HCT116 (cell line): Measurements from ENCODE around the gene STAT4. TPM values are rescaled to one million over a fixed set of nuclear protein-coding genes. Genes with fewer than 3 reads are reported as not detected.

Source experiments
- ATAC-seq: fragments of 200-7000 bp; cut with Tn5 transposase; 2 replicates; pipeline ENCODE4 v1.9.1; 2020; ENCODE audit warnings: mild to moderate bottlenecking, moderate library complexity
- BruUV-seq: library from RNA; stranded (reverse); fragments of 400-500 nt; replicated peaks from 2 replicates; lab custom pipeline; 2021; lab: Mats Ljungman, UMichigan
- CTCF ChIA-PET: fragments of 300-600 bp; sonication (Branson Sonifier 250); formaldehyde crosslinking; loops from one replicate; lab custom pipeline; 2021; ENCODE audit warnings: antibody characterized with exemption; lab: Charles Lee
- POLR2A ChIA-PET: fragments of 300-600, 350-600 bp; sonication (Branson Sonifier 250); formaldehyde crosslinking; loops from one replicate; lab custom pipeline; 2021; ENCODE audit warnings: antibody characterized with exemption; lab: Charles Lee
- RAD21 ChIA-PET, 2 experiments: fragments of 300-600 bp; sonication (Branson Sonifier 250); formaldehyde crosslinking; loops; one replicate each; lab custom pipeline; 2023; ENCODE audit warnings: low total read pairs in 2 of 2; ENCODE audit not compliant: uncharacterized antibody in 2 of 2, unreplicated experiment in 2 of 2, low non-redundant PET in 1 of 2; lab: Charles Lee
- DNase-seq: peaks from one replicate; pipeline ENCODE4 v3.0.0-alpha.2; 2010; ENCODE audit warnings: low read depth, low spot score
- H2AFZ ChIP-seq: fragments of 200-600 bp; shearing (Covaris generic), sonication (generic); 2 replicates; pipeline ENCODE4 v1.6.1; 2017; ENCODE audit warnings: low read depth, mixed run types, mixed read lengths, antibody characterized with exemption, low read length; ENCODE audit not compliant: poor library complexity, severe bottlenecking
- H3K27ac ChIP-seq: 2 replicates; pipeline ENCODE4 v1.5.1; 2012; ENCODE audit warnings: low read depth, low read length
- H3K27me3 ChIP-seq: fragments of 200-600 bp; sonication (generic); 2 replicates; pipeline ENCODE4 v1.6.1; 2016; ENCODE audit warnings: mixed run types, low read length, mixed read lengths; ENCODE audit not compliant: insufficient read depth
- H3K36me3 ChIP-seq, 2 experiments: fragments of 200-500 bp in 1 of 2; fragments of 200-600 bp in 1 of 2; sonication (Bioruptor generic) in 1 of 2; sonication (generic) in 1 of 2; 2 replicates each; pipeline versions ENCODE4 v1.5.1 to v1.6.1; 2014 to 2016; ENCODE audit warnings: low read length in 2 of 2, inconsistent platforms in 1 of 2, mixed read lengths in 1 of 2, mixed run types in 1 of 2; ENCODE audit not compliant: insufficient read depth in 2 of 2, control insufficient read depth in 1 of 2
- H3K4me1 ChIP-seq, 2 experiments: fragments of 200-600 bp in 1 of 2; sonication (generic) in 1 of 2; 2 replicates each; pipeline versions ENCODE4 v1.5.1 to v1.6.1; 2012 to 2017; ENCODE audit warnings: low read length in 2 of 2, inconsistent platforms in 1 of 2, mild to moderate bottlenecking in 1 of 2, mixed read lengths in 1 of 2, mixed run types in 1 of 2, moderate library complexity in 1 of 2; ENCODE audit not compliant: insufficient read depth in 2 of 2, control insufficient read depth in 1 of 2
- H3K4me2 ChIP-seq: fragments of 200-600 bp; sonication (generic); 2 replicates; pipeline ENCODE4 v1.6.1; 2017; ENCODE audit warnings: mixed run types, low read length, mixed read lengths
- H3K4me3 ChIP-seq, 2 experiments: fragments of 200-600 bp in 1 of 2; sonication (generic) in 1 of 2; replicated peaks in 1 of 2; 2 replicates each; pipeline ENCODE4 v1.5.1; 2011 to 2016; ENCODE audit warnings: low read length in 2 of 2, control low read depth in 1 of 2, low read depth in 1 of 2, mild to moderate bottlenecking in 1 of 2, mixed read lengths in 1 of 2, mixed run types in 1 of 2
- H3K79me2 ChIP-seq: fragments of 200-600 bp; sonication (generic); 2 replicates; pipeline ENCODE4 v1.6.1; 2017; ENCODE audit warnings: mild to moderate bottlenecking, mixed run types, low read length, moderate library complexity, mixed read lengths; ENCODE audit not compliant: insufficient read depth
- H3K9ac ChIP-seq: fragments of 200-600 bp; sonication (generic); 2 replicates; pipeline ENCODE4 v1.6.1; 2016; ENCODE audit warnings: low read length, mixed read lengths
- H3K9me2 ChIP-seq: fragments of 200-600 bp; sonication (generic), shearing (Covaris generic); 2 replicates; pipeline ENCODE4 v1.6.1; 2017; ENCODE audit warnings: mixed run types, mild to moderate bottlenecking, moderate library complexity; ENCODE audit not compliant: insufficient read depth
- H3K9me3 ChIP-seq, 2 experiments: fragments of 200-500 bp in 1 of 2; fragments of 200-600 bp in 1 of 2; sonication (Bioruptor generic) in 1 of 2; sonication (generic) in 1 of 2; 2 replicates each; pipeline ENCODE4 v1.6.1; 2014 to 2017; ENCODE audit warnings: low read length in 2 of 2, mixed read lengths in 2 of 2, inconsistent platforms in 1 of 2, low read depth in 1 of 2, mild to moderate bottlenecking in 1 of 2, mixed run types in 1 of 2, moderate library complexity in 1 of 2; ENCODE audit not compliant: control insufficient read depth in 1 of 2, insufficient read depth in 1 of 2
- H4K20me1 ChIP-seq: fragments of 200-600 bp; sonication (generic), shearing (Covaris generic); 2 replicates; pipeline ENCODE4 v1.6.1; 2017; ENCODE audit warnings: mixed run types, mild to moderate bottlenecking, moderate library complexity; ENCODE audit not compliant: insufficient read depth
- ATF3 ChIP-seq: IDR thresholded peaks from 2 replicates; pipeline ENCODE4 v1.6.1; 2012
- CBX3 ChIP-seq: IDR thresholded peaks from 2 replicates; pipeline ENCODE4 v1.6.1; 2012; ENCODE audit warnings: low read depth
- CEBPB ChIP-seq: IDR thresholded peaks from 2 replicates; pipeline ENCODE4 v1.6.1; 2012; ENCODE audit warnings: low read depth
- CTCF ChIP-seq, 3 experiments: fragments of 200-600 bp in 1 of 3; sonication (generic) in 1 of 3; IDR thresholded peaks in 2 of 3; conservative IDR thresholded peaks in 1 of 3; 2 replicates each; pipeline ENCODE4 v1.5.1; 2012 to 2017; ENCODE audit warnings: low read depth in 2 of 3, low read length in 2 of 3, antibody characterized with exemption in 1 of 3, borderline replicate concordance in 1 of 3, control low read depth in 1 of 3, mild to moderate bottlenecking in 1 of 3, mixed read lengths in 1 of 3, mixed run types in 1 of 3, moderate library complexity in 1 of 3; ENCODE audit not compliant: insufficient read depth in 1 of 3
- EGR1 ChIP-seq: IDR thresholded peaks from 2 replicates; pipeline ENCODE4 v1.6.1; 2012; ENCODE audit warnings: low read depth
- ELF1 ChIP-seq: IDR thresholded peaks from 2 replicates; pipeline ENCODE4 v1.6.1; 2012; ENCODE audit warnings: low read depth, borderline replicate concordance
- EZH2 ChIP-seq: fragments of 200-600 bp; sonication (generic); IDR thresholded peaks from 2 replicates; pipeline ENCODE4 v1.6.1; 2017; ENCODE audit warnings: antibody characterized with exemption, mixed run types
- EZH2phosphoT487 ChIP-seq: fragments of 200-600 bp; IDR thresholded peaks from 2 replicates; pipeline ENCODE4 v1.6.1; 2018; ENCODE audit warnings: antibody characterized with exemption, borderline replicate concordance
- JUND ChIP-seq: IDR thresholded peaks from 2 replicates; pipeline ENCODE4 v1.6.1; 2012
- MAX ChIP-seq: IDR thresholded peaks from 2 replicates; pipeline ENCODE4 v1.6.1; 2012
- POLR2AphosphoS5 ChIP-seq: IDR thresholded peaks from 2 replicates; pipeline ENCODE4 v1.6.1; 2011; ENCODE audit warnings: mild to moderate bottlenecking, low read depth, low read length, moderate library complexity
- RAD21 ChIP-seq: IDR thresholded peaks from 2 replicates; pipeline ENCODE4 v1.6.1; 2012; ENCODE audit warnings: low read depth, mild to moderate bottlenecking
- REST ChIP-seq: IDR thresholded peaks from 2 replicates; pipeline ENCODE4 v1.6.1; 2012; ENCODE audit warnings: low read depth
- SIN3A ChIP-seq: IDR thresholded peaks from 2 replicates; pipeline ENCODE4 v1.6.1; 2012; ENCODE audit warnings: low read depth
- SRF ChIP-seq: IDR thresholded peaks from 2 replicates; pipeline ENCODE4 v1.6.1; 2012; ENCODE audit warnings: low read depth
- TCF7L2 ChIP-seq: IDR thresholded peaks from 2 replicates; pipeline ENCODE4 v1.7.0; 2011; ENCODE audit warnings: borderline replicate concordance, inconsistent platforms; ENCODE audit not compliant: insufficient read depth, insufficient read length; ENCODE audit errors: extremely low read depth
- YY1 ChIP-seq: IDR thresholded peaks from 2 replicates; pipeline ENCODE4 v1.6.1; 2011; ENCODE audit warnings: low read length, low read depth, moderate library complexity, mild to moderate bottlenecking; ENCODE audit not compliant: insufficient replicate concordance; ENCODE audit errors: extremely low read depth
- ZBTB33 ChIP-seq: IDR thresholded peaks from 2 replicates; pipeline ENCODE4 v1.6.1; 2011; ENCODE audit warnings: mild to moderate bottlenecking, low read length, moderate library complexity; ENCODE audit not compliant: insufficient replicate concordance; ENCODE audit errors: extremely low read depth
- ZFX ChIP-seq: fragments of 450-650 bp; IDR thresholded peaks from 2 replicates; pipeline ENCODE4 v1.6.1; 2017
- ZNF274 ChIP-seq: fragments of 200-500 bp; sonication (Bioruptor generic); IDR thresholded peaks from 2 replicates; pipeline ENCODE4 v1.6.1; 2014; ENCODE audit warnings: mild to moderate bottlenecking, low read depth, low read length, inconsistent platforms
- intact Hi-C: fragments of 100-400 bp; cut with micrococcal nuclease; formaldehyde crosslinking; loops from 2 replicates; pipeline ENCODE4 v1.10.0; 2022
- total RNA-seq: library from RNA; stranded (reverse); gene quantifications from one replicate; pipeline ENCODE4 v1.2.1, GENCODE V29; 2021; ENCODE audit not compliant: unreplicated experiment

The STAT4 gene
- total RNA-seq, 1 experiment from 2014 or later: 2.0 TPM

- no peak overlapping the region for H3K27ac ChIP-seq
Measured at GRCh38 chr2:191114403-191114886, 36.3 kb downstream of the STAT4 start.

More at GRCh38 chr2:191114403-191114886, 36.3 kb downstream of the STAT4 start:
- Histone ChIP-seq H3K9ac (no peak overlapping the region), H3K4me2 (no peak overlapping the region), H3K4me1 (no peaks in the 10 kb centered on the region), H3K9me3 (no peaks in the 10 kb centered on the region), H3K79me2 (no peaks in the 10 kb centered on the region), H3K36me3 (no peaks in the 10 kb centered on the region)
- POLR2A ChIA-PET: no interaction called here
- DNase-seq (no peak), ATAC-seq (no peak)
- no TSS peak for BruUV-seq
- intact Hi-C loops: no loop called here
- no peak for TF ChIP-seq SIN3A
- TF ChIP-seq EZH2phosphoT487: no peak
- no peak for TF ChIP-seq ZBTB33
- no peak for TF ChIP-seq MAX
- no peak for TF ChIP-seq CEBPB
- TF ChIP-seq ATF3: no peak
- no peak for TF ChIP-seq YY1
- TF ChIP-seq SRF: no peak
- TF ChIP-seq REST: no peak
- TF ChIP-seq POLR2AphosphoS5: no peak
- TF ChIP-seq ZFX: no peak
- TF ChIP-seq CBX3: no peak
- no peak for TF ChIP-seq JUND
- TF ChIP-seq RAD21: no peak
- TF ChIP-seq ELF1: no peak
- no peak for TF ChIP-seq ZNF274
- no peak for TF ChIP-seq TCF7L2
- TF ChIP-seq CTCF (IDR thresholded peaks at IDR 0.05 in 2 of 3, conservative IDR thresholded peaks at IDR 0.05 in 1 of 3; ENCODE audit: borderline replicate concordance in 1 of 3, insufficient read depth in 1 of 3, low read depth in 2 of 3, low read length in 2 of 3): no peak
- no peak for TF ChIP-seq EZH2
- TF ChIP-seq EGR1: no peak
- TF ChIP-seq, all 23 proteins: peak for 0
- ChIA-PET CTCF (interaction anchor here (0.9 kb wide), 1 partner anchor 41 kb away, joined by 3 read pairs; no protein-coding TSS in a partner anchor), RAD21 (no interaction called here)
- H2AFZ ChIP-seq: no peak overlapping the region
- H4K20me1 ChIP-seq: no peaks in the 10 kb centered on the region
- H3K27me3 ChIP-seq: no peaks in the 10 kb centered on the region
- no peak overlapping the region for H3K4me3 ChIP-seq
- no peaks in the 10 kb centered on the region for H3K9me2 ChIP-seq
